ENCODE results near the gene COL19A1. TPM values are rescaled to one million over a fixed set of nuclear protein-coding genes. Genes with fewer than 3 reads are reported as not detected.

Gene COL19A1
- polyA plus RNA-seq, 1 of the 3 experiments (the other 2 are of a cell fraction) = 0.15 TPM

DNA sequence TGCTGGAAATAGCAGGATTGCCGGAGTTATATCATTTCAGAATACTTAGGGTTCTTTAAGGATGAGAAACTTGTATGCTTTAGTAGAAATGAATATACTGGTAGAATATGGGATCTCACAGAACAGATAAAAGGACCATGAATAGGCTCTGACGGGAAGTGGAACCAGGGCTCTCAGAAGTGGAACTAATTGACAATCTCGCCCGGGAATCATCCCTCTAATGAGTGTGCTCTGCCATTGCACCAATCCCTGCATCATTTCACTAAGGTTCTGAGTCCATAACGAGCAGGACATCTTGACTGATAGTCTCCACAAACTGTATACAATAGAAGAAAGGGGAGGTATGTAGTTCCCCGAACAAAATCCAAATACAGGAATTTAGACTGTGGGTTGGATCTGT, 286.4 kb downstream of the COL19A1 start:
- Histone ChIP-seq H3K9me3 (no peaks in the 10 kb centered on the region), H3K4me1 (ENCODE audit: control insufficient read depth in 1 of 2, insufficient read depth in 2 of 2, low read depth in 1 of 2, low read length in 1 of 2) (no peaks in the 10 kb centered on the region; a peak in 1 of 4 replicates), H3F3A (replicated peaks; ENCODE audit: insufficient read depth) (no peaks in the 10 kb centered on the region), H3K27me3 (ENCODE audit: insufficient read depth) (no peaks in the 10 kb centered on the region), H3K36me3 (replicated peaks in 1 of 2; ENCODE audit: control insufficient read depth in 1 of 2, insufficient read depth in 2 of 2, low read length in 1 of 2) (no peaks in the 10 kb centered on the region), H4K20me1 (ENCODE audit: insufficient read depth) (no peaks in the 10 kb centered on the region), H3K9me2 (no peaks in the 10 kb centered on the region), H3K4me2 (no peak overlapping the region), H3K27ac (ENCODE audit: low read depth in 2 of 2, low read length in 1 of 2) (no peak overlapping the region), H2AFZ (ENCODE audit: low read depth) (no peak overlapping the region), H3K79me2 (ENCODE audit: insufficient read depth) (no peaks in the 10 kb centered on the region), H3K4me3 (ENCODE audit: low read depth in 2 of 2, low read length in 1 of 2) (no peak overlapping the region), H3K9ac (no peak overlapping the region)
- DNase-seq = no peak
- no peak for TF ChIP-seq EZH2phosphoT487 (IDR thresholded peaks at IDR 0.05; ENCODE audit: borderline replicate concordance, low read depth)
- no peak for TF ChIP-seq TCF12 (IDR thresholded peaks at IDR 0.05)
- no peak for TF ChIP-seq RAD21 (IDR thresholded peaks at IDR 0.05; ENCODE audit: low read length)
- TF ChIP-seq USF1 (IDR thresholded peaks at IDR 0.05; ENCODE audit: borderline replicate concordance, low read depth) = no peak
- TF ChIP-seq JUND (IDR thresholded peaks at IDR 0.05) = no peak
- TF ChIP-seq MEF2A (IDR thresholded peaks at IDR 0.05; ENCODE audit: borderline replicate concordance, low read depth) = no peak
- no peak for TF ChIP-seq FOSL2 (IDR thresholded peaks at IDR 0.05; ENCODE audit: borderline replicate concordance, low read depth)
- TF ChIP-seq, protein P1, sequence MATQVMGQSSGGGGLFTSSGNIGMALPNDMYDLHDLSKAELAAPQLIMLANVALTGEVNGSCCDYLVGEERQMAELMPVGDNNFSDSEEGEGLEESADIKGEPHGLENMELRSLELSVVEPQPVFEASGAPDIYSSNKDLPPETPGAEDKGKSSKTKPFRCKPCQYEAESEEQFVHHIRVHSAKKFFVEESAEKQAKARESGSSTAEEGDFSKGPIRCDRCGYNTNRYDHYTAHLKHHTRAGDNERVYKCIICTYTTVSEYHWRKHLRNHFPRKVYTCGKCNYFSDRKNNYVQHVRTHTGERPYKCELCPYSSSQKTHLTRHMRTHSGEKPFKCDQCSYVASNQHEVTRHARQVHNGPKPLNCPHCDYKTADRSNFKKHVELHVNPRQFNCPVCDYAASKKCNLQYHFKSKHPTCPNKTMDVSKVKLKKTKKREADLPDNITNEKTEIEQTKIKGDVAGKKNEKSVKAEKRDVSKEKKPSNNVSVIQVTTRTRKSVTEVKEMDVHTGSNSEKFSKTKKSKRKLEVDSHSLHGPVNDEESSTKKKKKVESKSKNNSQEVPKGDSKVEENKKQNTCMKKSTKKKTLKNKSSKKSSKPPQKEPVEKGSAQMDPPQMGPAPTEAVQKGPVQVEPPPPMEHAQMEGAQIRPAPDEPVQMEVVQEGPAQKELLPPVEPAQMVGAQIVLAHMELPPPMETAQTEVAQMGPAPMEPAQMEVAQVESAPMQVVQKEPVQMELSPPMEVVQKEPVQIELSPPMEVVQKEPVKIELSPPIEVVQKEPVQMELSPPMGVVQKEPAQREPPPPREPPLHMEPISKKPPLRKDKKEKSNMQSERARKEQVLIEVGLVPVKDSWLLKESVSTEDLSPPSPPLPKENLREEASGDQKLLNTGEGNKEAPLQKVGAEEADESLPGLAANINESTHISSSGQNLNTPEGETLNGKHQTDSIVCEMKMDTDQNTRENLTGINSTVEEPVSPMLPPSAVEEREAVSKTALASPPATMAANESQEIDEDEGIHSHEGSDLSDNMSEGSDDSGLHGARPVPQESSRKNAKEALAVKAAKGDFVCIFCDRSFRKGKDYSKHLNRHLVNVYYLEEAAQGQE (IDR thresholded peaks at IDR 0.05; ENCODE audit: low read depth, low read length) = no peak
- TF ChIP-seq, protein P2, sequence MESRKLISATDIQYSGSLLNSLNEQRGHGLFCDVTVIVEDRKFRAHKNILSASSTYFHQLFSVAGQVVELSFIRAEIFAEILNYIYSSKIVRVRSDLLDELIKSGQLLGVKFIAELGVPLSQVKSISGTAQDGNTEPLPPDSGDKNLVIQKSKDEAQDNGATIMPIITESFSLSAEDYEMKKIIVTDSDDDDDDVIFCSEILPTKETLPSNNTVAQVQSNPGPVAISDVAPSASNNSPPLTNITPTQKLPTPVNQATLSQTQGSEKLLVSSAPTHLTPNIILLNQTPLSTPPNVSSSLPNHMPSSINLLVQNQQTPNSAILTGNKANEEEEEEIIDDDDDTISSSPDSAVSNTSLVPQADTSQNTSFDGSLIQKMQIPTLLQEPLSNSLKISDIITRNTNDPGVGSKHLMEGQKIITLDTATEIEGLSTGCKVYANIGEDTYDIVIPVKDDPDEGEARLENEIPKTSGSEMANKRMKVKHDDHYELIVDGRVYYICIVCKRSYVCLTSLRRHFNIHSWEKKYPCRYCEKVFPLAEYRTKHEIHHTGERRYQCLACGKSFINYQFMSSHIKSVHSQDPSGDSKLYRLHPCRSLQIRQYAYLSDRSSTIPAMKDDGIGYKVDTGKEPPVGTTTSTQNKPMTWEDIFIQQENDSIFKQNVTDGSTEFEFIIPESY (IDR thresholded peaks at IDR 0.05; ENCODE audit: borderline replicate concordance, low read depth) = no peak
- TF ChIP-seq MXI1 (IDR thresholded peaks at IDR 0.05; ENCODE audit: low read depth, low read length) = no peak
- TF ChIP-seq TAF1 (IDR thresholded peaks at IDR 0.05; ENCODE audit: borderline replicate concordance, low read depth, low read length) = no peak
- TF ChIP-seq IRF3 (IDR thresholded peaks at IDR 0.05; ENCODE audit: low read depth, low read length) = no peak
- TF ChIP-seq CTCF (IDR thresholded peaks at IDR 0.05) = no peak
- TF ChIP-seq EP300 (IDR thresholded peaks at IDR 0.05; ENCODE audit: borderline replicate concordance in 1 of 2, low read depth in 1 of 2, low read length in 1 of 2) = no peak
- 56% methylated on average over 6 of the region's 6 CpGs for WGBS (ENCODE audit: low lambda C conversion rate)
- POLR2A ChIA-PET = no interaction called here
- CTCF ChIA-PET = no interaction called here

Data from SK-N-SH (cell line).